Stimulated activated CD8-positive, alpha-beta memory T cell treated with anti-CD3 and anti-CD28 coated beads, Interleukin-15, amount 100 ng/mL, for 24 hours (primary cell): Measurements from ENCODE around the gene SPDYE18.
"Not testable (repeated sequence)": the region's sequence is repeated elsewhere in the genome, so short reads cannot be mapped to it uniquely, and the experiment has no call there.

Source experiments
- DNase-seq: peaks from one replicate; pipeline ENCODE4 v3.0.0-alpha.2; 2020; ENCODE audit warnings: low read depth

SPDYE18 gene

GRCh38 chr7:77062557-77062956 is at the start of gene SPDYE18:
Gene SPDYE18 (minus strand): TSS chr7:77062558. CDS start chr7:77060512, 2,046 bp downstream.
- DNase-seq = not testable (repeated sequence)

- DNase-seq = not testable (repeated sequence)
Observed at GRCh38 chr7:77108362-77108761, 46.0 kb upstream of the SPDYE18 start.

- not testable (repeated sequence) for DNase-seq
Observed at GRCh38 chr7:77107659-77108058, 45.3 kb upstream of the SPDYE18 start.

GRCh38 chr7:77105904-77106303 is 43.5 kb upstream of the SPDYE18 start:
- DNase-seq = not testable (repeated sequence)

- not testable (repeated sequence) for DNase-seq
Observed at GRCh38 chr7:77102671-77103070, 40.3 kb upstream of the SPDYE18 start.

GRCh38 chr7:77101187-77101586 is 38.8 kb upstream of the SPDYE18 start:
- DNase-seq = not testable (repeated sequence)

- DNase-seq = not testable (repeated sequence)
Observed at GRCh38 chr7:77100501-77100900, 38.1 kb upstream of the SPDYE18 start.

- not testable (repeated sequence) for DNase-seq
Observed at GRCh38 chr7:77092301-77092700, 29.9 kb upstream of the SPDYE18 start.

GRCh38 chr7:77082192-77082591 is 19.8 kb upstream of the SPDYE18 start:
- DNase-seq = not testable (repeated sequence)

- DNase-seq = not testable (repeated sequence)
Observed at GRCh38 chr7:77080236-77080635, 17.9 kb upstream of the SPDYE18 start.

GRCh38 chr7:77079624-77080023 is 17.3 kb upstream of the SPDYE18 start:
- DNase-seq = not testable (repeated sequence)

- DNase-seq = not testable (repeated sequence)
Observed at GRCh38 chr7:77079112-77079511, 16.8 kb upstream of the SPDYE18 start.

GRCh38 chr7:77077060-77077459 is 14.7 kb upstream of the SPDYE18 start:
- DNase-seq = not testable (repeated sequence)

GRCh38 chr7:77074786-77075396 is 12.5 kb upstream of the SPDYE18 start:
- not testable (repeated sequence) for DNase-seq

GRCh38 chr7:77071108-77071507 is 8.8 kb upstream of the SPDYE18 start:
- DNase-seq = not testable (repeated sequence)

- DNase-seq = not testable (repeated sequence)
Observed at GRCh38 chr7:77065869-77066268, 3.5 kb upstream of the SPDYE18 start.

GRCh38 chr7:77063732-77064131 is 1.4 kb upstream of the SPDYE18 start:
- DNase-seq = not testable (repeated sequence)

GRCh38 chr7:77032261-77032660 is 30.1 kb downstream of the SPDYE18 start, which contains the start of gene SPDYE17:
Gene SPDYE17 (minus strand): TSS chr7:77032361. CDS start chr7:77030570, 1,791 bp downstream.
- DNase-seq = not testable (repeated sequence)

GRCh38 chr7:77026349-77026748 is 36.0 kb downstream of the SPDYE18 start:
- not testable (repeated sequence) for DNase-seq

- not testable (repeated sequence) for DNase-seq
Observed at GRCh38 chr7:77010074-77010680, 52.2 kb downstream of the SPDYE18 start.

GRCh38 chr7:77008000-77008399 is 54.4 kb downstream of the SPDYE18 start:
- DNase-seq = not testable (repeated sequence)

- not testable (repeated sequence) for DNase-seq
Observed at GRCh38 chr7:77006127-77007110, 55.9 kb downstream of the SPDYE18 start.
